ENCODE measurements around the gene RNF215.

GRCh38 chr22:30398685-30399680 lies 11.8 kb upstream of the RNF215 start:
- TF ChIP-seq CTCF (IDR thresholded peaks at IDR 0.05; ENCODE audit: low read depth, low read length) (no peak), EZH2phosphoT487 (IDR thresholded peaks at IDR 0.05; ENCODE audit: low read depth) (no peak)

Data from OCI-LY3 (cell line).